Astrocyte of the cerebellum (primary cell): Measurements from ENCODE around the gene CYP2R1.

ENCODE experiments used
- DNase-seq: peaks from one replicate; pipeline ENCODE4 v3.0.0-alpha.2; 2011; ENCODE audit warnings: low read depth
- H3K4me3 ChIP-seq: 2 replicates; pipeline ENCODE4 v1.5.1; 2011; ENCODE audit warnings: mild to moderate bottlenecking, low read depth, low read length, moderate library complexity
- in situ Hi-C: cut with HindIII; loops from 2 replicates; pipeline ENCODE4 v1.10.0; 2017; ENCODE audit warnings: low sequenced_read_pairs
- TF ChIP-seq, protein P1 (sequence below): IDR thresholded peaks from 2 replicates; pipeline ENCODE4 v1.5.1; 2012; ENCODE audit warnings: low read length, low read depth, moderate library complexity, mild to moderate bottlenecking; ENCODE audit errors: missing control alignments

Gene CYP2R1

DNA sequence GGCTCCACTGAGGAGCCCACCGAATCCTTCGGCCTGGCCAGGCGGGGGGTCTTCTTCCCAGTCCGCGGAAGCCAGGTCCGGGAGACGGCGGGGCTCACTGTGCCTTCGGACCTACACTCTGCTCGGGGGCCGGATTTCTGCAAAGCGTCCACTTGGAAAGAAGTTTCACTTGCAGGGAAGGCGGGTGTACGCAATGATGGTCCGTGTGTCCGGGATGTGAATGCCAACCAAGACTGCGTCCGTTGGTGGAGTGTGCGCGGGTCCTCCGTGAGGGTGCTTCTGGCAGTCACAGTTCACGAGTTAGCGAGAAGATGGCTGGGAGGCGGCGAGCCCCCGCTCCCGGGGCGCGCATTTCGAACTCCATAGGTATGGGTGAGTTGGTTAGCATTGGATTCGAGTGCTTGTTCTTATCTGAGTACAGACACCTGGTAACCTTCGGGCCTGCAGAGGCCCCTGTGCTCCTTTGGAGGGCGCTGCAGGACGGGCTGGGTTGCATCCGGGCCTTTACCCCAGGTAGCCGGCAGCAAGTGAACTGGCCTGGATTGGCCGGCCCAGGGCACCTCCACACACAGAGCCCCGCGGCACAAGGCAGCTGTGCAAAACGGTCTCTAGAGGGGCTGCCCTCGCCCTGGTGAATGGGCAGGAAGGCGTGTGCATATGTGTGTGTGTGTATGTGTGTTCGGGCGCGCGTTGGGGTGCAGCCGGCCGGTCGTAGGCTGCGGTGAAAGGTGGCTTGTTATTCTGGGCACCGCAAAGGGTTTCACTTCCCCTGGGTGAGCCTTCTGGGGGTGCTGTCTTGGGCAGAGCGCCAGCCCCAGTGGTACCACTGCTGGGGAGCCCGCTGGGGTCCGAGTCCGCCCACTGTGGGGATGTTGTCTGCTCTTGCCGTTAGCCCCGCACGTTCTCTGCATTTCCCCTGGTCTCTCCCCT lies 13.3 kb upstream of the CYP2R1 start:
- H3K4me3 ChIP-seq: peak overlapping the region; percentile 56
- in situ Hi-C loops: no loop called here
- TF ChIP-seq, protein P1, sequence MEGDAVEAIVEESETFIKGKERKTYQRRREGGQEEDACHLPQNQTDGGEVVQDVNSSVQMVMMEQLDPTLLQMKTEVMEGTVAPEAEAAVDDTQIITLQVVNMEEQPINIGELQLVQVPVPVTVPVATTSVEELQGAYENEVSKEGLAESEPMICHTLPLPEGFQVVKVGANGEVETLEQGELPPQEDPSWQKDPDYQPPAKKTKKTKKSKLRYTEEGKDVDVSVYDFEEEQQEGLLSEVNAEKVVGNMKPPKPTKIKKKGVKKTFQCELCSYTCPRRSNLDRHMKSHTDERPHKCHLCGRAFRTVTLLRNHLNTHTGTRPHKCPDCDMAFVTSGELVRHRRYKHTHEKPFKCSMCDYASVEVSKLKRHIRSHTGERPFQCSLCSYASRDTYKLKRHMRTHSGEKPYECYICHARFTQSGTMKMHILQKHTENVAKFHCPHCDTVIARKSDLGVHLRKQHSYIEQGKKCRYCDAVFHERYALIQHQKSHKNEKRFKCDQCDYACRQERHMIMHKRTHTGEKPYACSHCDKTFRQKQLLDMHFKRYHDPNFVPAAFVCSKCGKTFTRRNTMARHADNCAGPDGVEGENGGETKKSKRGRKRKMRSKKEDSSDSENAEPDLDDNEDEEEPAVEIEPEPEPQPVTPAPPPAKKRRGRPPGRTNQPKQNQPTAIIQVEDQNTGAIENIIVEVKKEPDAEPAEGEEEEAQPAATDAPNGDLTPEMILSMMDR: peak; percentile 56
- DNase-seq: no peak

DNA sequence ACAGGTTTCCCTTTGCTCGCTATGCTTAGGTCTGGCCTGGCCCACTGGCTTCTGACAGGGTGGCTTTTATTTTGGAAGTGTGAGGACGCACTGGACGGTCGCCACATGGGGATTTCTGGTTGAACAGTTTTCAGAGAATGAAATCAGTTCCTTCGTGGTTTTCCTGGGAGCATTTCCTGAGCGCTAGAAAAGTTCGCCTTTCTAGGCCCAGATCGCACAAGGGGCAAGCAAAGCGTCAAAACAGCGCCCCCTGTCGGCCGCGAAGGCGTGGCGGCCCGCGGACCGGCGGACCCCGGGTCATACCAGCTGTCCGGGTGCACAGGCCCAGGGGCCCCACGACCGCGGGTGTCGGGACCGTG lies 12.7 kb upstream of the CYP2R1 start:
- in situ Hi-C loops: no loop called here
- TF ChIP-seq, protein P1: peak; percentile 92
- peak overlapping the region; percentile 56 for H3K4me3 ChIP-seq
- no peak for DNase-seq

DNA sequence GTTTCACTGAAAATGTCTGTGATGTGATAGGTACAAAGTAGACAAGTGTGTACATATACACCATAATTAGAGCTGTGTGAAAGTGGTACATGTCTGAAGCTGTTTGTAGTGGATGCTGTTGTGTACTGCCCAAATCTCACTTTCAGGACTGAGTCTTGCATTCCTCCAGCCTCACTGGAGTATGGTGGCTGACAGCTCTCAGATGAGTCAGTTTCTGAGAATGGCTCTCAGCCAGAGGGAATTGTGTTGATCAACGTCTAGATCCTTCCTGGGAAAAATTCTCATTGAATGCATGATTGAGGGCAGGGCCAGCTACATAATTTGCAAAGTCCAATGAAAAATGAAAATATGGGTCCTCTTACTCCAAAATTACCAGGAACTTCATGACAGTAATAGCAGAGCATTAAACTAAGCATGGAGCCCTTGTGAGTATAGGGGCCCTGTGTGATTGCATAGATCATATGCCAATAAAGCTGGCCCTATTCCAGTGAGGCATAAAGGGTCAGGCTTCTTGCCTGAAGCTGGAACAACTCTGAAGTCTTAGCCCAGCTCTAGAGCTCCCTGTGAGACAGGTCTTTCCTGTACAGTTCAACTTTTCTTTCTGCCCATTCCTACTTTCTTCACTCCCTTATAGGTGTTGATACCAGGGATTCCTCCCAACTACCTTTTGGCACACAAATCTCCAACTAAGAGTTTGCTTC lies 10.8 kb upstream of the CYP2R1 start:
- TF ChIP-seq, protein P1: no peak
- no peak overlapping the region for H3K4me3 ChIP-seq
- no peak for DNase-seq
- in situ Hi-C loops: no loop called here

DNA sequence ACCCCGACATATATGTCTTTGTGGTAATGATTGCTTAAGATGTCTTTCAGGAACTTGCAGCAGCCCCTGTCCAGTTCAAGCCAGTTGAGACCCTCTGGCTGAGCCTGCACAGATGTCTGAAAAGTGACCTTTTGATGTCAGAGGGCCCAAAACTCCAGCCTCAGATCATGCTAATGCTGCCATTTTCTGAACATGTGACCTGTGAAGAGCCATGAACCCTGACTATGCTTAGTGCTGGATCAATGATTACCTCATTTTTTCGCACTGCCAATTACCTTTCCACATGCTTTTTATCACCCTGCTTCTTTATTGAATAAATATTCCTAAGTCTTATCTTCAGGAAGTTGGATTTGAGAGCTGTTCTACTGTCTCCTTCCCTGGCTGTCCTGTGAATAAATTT lies 6.9 kb upstream of the CYP2R1 start:
- DNase-seq: no peak
- no peak overlapping the region for H3K4me3 ChIP-seq
- TF ChIP-seq, protein P1: no peak
- in situ Hi-C loops: no loop called here

DNA sequence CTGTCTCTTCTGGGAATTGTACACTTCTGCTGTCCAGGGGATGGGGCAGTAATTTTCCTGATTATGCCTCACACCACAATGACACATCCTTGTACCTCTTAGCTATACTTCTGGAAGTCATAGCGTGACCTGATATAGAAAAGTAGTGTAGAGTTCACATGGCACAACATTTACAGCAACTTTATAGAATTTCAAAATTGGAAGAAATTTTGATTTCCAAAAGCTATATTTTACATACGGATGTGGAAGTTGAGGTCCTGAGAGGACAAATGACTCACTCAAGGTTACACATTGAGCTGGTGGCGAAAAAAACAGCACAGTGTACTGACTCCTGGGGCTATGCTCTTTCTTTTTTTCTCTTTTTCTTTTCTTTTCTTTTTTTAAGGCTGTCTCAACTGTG lies 6.3 kb upstream of the CYP2R1 start:
- in situ Hi-C loops: no loop called here
- H3K4me3 ChIP-seq: no peak overlapping the region
- no peak for DNase-seq
- TF ChIP-seq, protein P1: no peak

DNA sequence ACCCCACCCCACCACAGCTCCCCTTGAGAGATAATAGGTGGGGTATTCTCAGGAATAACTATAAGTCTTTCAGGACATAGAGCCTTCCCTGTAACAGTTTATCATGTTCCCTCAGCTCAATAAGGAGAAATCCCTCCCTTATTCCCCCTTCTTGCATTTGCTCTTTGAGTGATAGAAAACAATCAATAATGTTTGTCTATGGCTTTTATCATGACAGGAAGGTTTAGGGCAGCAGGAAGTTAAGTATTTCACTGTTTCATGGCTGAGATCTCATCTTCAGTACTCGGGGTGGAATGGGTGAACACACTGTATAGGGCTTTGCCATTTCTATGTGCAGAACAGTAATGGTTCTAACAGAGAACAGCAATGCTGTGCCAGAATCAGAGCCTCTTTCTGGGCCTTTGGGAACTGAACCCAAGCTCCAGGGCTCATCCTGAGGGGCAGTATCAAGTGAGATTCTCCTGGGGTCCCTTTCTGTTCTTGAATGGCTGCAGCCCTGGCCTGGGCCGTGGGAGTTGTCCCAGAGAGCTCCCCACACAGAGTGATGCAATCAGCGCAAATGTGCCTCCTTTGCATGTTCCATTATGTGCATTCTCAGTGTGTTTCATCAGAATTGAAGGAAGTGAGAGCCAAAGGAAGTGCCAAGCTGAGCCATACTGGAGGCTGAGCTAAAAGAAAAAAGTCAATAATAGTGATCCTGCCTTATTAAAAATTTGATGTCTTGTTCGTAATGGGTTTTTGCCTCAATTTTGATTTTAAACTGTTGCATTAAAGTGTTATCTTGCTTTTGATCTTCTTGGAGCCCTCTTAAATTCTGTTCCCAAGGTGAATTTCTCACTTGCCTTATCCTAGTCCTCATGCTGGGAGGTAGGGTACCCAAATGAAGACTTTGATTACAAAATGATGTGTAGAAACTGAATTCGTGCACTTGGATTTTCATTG lies 2.9 kb upstream of the CYP2R1 start:
- no peak overlapping the region for H3K4me3 ChIP-seq
- TF ChIP-seq, protein P1: no peak
- in situ Hi-C loops: no loop called here
- DNase-seq: no peak
